K562 (cell line): ENCODE measurements around the gene PIH1D1. TPM values are rescaled to one million over a fixed set of nuclear protein-coding genes. Genes with fewer than 3 reads are reported as not detected.
A peak's percentile ranks its signal among the peaks of the same experiment; 100 is the strongest.

Experiments
- ASH1L ChIP-seq: fragments of 450-650 bp; IDR thresholded peaks from 2 replicates; pipeline ENCODE4 v1.6.1; 2018; ENCODE audit warnings: borderline replicate concordance, mild to moderate bottlenecking, low read depth; ENCODE audit not compliant: partially characterized antibody
- CCAR2 ChIP-seq: fragments of 200-400 bp; formaldehyde crosslinking; IDR thresholded peaks from 2 replicates; pipeline ENCODE4 v1.6.1; 2017; ENCODE audit warnings: mild to moderate bottlenecking, low read depth, low read length
- CTBP1 ChIP-seq: fragments of 450-650 bp; IDR thresholded peaks from 2 replicates; pipeline ENCODE4 v1.6.1; 2016; ENCODE audit warnings: borderline replicate concordance
- ELK1 ChIP-seq: sonication (generic); formaldehyde crosslinking; IDR thresholded peaks from 2 replicates; pipeline ENCODE4 v1.8.1; 2022; ENCODE audit warnings: missing genetic modification reagents
- HES1 ChIP-seq: fragments of 450-650 bp; IDR thresholded peaks from 2 replicates; pipeline ENCODE4 v1.6.1; 2016; ENCODE audit warnings: low read depth, mild to moderate bottlenecking, moderate library complexity
- HMG20A ChIP-seq: fragments of 450-650 bp; formaldehyde crosslinking; conservative IDR thresholded peaks from 2 replicates; pipeline ENCODE4 v1.4.0; 2020; ENCODE audit warnings: mild to moderate bottlenecking, mixed read lengths
- KDM1A ChIP-seq, 2 experiments: fragments of 450-650 bp; IDR thresholded peaks; 2 replicates each; pipeline ENCODE4 v1.6.1; 2016; ENCODE audit warnings: mild to moderate bottlenecking in 2 of 2
- LEF1 ChIP-seq: fragments of 450-650 bp; IDR thresholded peaks from 2 replicates; pipeline ENCODE4 v1.6.1; 2016; ENCODE audit warnings: mild to moderate bottlenecking
- MTA3 ChIP-seq: fragments of 450-650 bp; formaldehyde crosslinking; IDR thresholded peaks from 2 replicates; pipeline ENCODE4 v1.6.1; 2017; ENCODE audit warnings: mild to moderate bottlenecking, borderline replicate concordance
- NEUROD1 ChIP-seq: fragments of 150-350 bp; IDR thresholded peaks from 2 replicates; pipeline ENCODE4 v1.6.1; 2014; ENCODE audit warnings: borderline replicate concordance, low read length, low read depth; ENCODE audit not compliant: partially characterized antibody
- OTX1 ChIP-seq: fragments of 450-650 bp; formaldehyde crosslinking; IDR thresholded peaks from 2 replicates; pipeline ENCODE4 v1.4.0; 2022; ENCODE audit warnings: mild to moderate bottlenecking
- SREBF2 ChIP-seq: sonication (generic); formaldehyde crosslinking; IDR thresholded peaks from 2 replicates; pipeline ENCODE4 v1.4.0; 2020; ENCODE audit warnings: mild to moderate bottlenecking, missing genetic modification reagents
- TAF9B ChIP-seq: fragments of 450-650 bp; IDR thresholded peaks from 2 replicates; pipeline ENCODE4 v1.6.1; 2018; ENCODE audit warnings: mild to moderate bottlenecking; ENCODE audit not compliant: partially characterized antibody
- TCF15 ChIP-seq: fragments of 250-450 bp; sonication (Bioruptor Pico); IDR thresholded peaks from 2 replicates; pipeline ENCODE4 v1.8.0; 2022; ENCODE audit warnings: moderate library complexity, mild to moderate bottlenecking, inconsistent platforms
- UBTF ChIP-seq, 2 experiments: IDR thresholded peaks; 2 replicates each; pipeline ENCODE4 v1.6.1; 2012; ENCODE audit warnings: improper control_type of control experiment in 2 of 2, low read depth in 2 of 2, low read length in 2 of 2, borderline replicate concordance in 1 of 2
- ZNF140 ChIP-seq: fragments of 250-450 bp; sonication (Bioruptor Pico); IDR thresholded peaks from 2 replicates; pipeline ENCODE4 v1.8.0; 2021; ENCODE audit warnings: moderate library complexity, mild to moderate bottlenecking, inconsistent platforms
- ZNF175 ChIP-seq: fragments of 200-800 bp; sonication (Bioruptor generic); IDR thresholded peaks from 2 replicates; pipeline ENCODE4 v1.6.1; 2016; ENCODE audit warnings: low read depth, mild to moderate bottlenecking, missing genetic modification characterization, missing compliant biosample characterization
- ZNF184 ChIP-seq: sonication (generic); formaldehyde crosslinking; IDR thresholded peaks from 2 replicates; pipeline ENCODE4 v1.5.0; 2020; ENCODE audit warnings: missing genetic modification reagents
- ZNF282 ChIP-seq: sonication (generic); formaldehyde crosslinking; IDR thresholded peaks from 2 replicates; pipeline ENCODE4 v1.8.1; 2023; ENCODE audit warnings: missing genetic modification reagents
- ZNF395 ChIP-seq: fragments of 200-800 bp; sonication (Bioruptor generic); IDR thresholded peaks from 2 replicates; pipeline ENCODE4 v1.6.1; 2017; ENCODE audit warnings: missing genetic modification characterization, missing compliant biosample characterization
- ZNF444 ChIP-seq: fragments of 250-450 bp; sonication (Bioruptor Pico); IDR thresholded peaks from 2 replicates; pipeline ENCODE4 v1.4.0; 2020; ENCODE audit warnings: mild to moderate bottlenecking, moderate library complexity
- ZNF830 ChIP-seq: fragments of 250-450 bp; sonication (Bioruptor Pico); IDR thresholded peaks from 2 replicates; pipeline ENCODE4 v1.5.0; 2021; ENCODE audit warnings: mild to moderate bottlenecking
- ZZZ3 ChIP-seq: fragments of 450-650 bp; IDR thresholded peaks from 2 replicates; pipeline ENCODE4 v1.6.1; 2016; ENCODE audit warnings: antibody characterized with exemption, mild to moderate bottlenecking, moderate library complexity
- polyA plus RNA-seq, 8 experiments: library from polyadenylated mRNA; depleted of rRNA in 4 of 8; stranded (reverse) in 5 of 8; unstranded in 3 of 8; fragments of >200 nt; fragmentation: Nextera tagmentation in 2 of 8; fragmentation: Illumina TruSeq in 1 of 8; extraction: Ambion mirVana in 2 of 8; extraction: Trizol in 1 of 8; gene quantifications; 2 replicates each; pipeline versions ENCODE4 v1.2.1 to v1.2.3, GENCODE V29; 2011 to 2014; ENCODE audit warnings: inconsistent platforms in 1 of 8, missing spikeins in 1 of 8
- total RNA-seq, 7 experiments: library from RNA; depleted of rRNA in 6 of 7; stranded (reverse); fragments of >200 nt in 6 of 7; fragmentation: Illumina TruSeq in 2 of 7; extraction: Trizol in 2 of 7; gene quantifications; 2 replicates each; pipeline versions ENCODE4 v1.2.1 to v1.2.3, GENCODE V29; 2011 to 2021; ENCODE audit warnings: low replicate concordance in 1 of 7

The PIH1D1 gene
- total and polyA plus RNA-seq, 9 of the 15 experiments (the other 6 are each of a cell fraction or from before 2014, with no cell fraction given) = 26.5 to 224 (median 137) TPM

- TF ChIP-seq ZNF395 (CRISPR knock-in tag) = peak; percentile 89
- peak; percentile 27; the same call in 1 of the 2 replicates for TF ChIP-seq CTBP1
- peak; percentile 92 for TF ChIP-seq MTA3
- no peak for TF ChIP-seq ZNF282
- no peak for TF ChIP-seq ZNF444 (CRISPR knock-in tag)
- TF ChIP-seq KDM1A (IDR thresholded peaks at IDR 0.05) = no peak
- TF ChIP-seq UBTF (IDR thresholded peaks at IDR 0.05; ENCODE audit: borderline replicate concordance in 1 of 2, low read depth in 2 of 2, low read length in 2 of 2) = no peak
- no peak for TF ChIP-seq CCAR2
- TF ChIP-seq HES1 = no peak
- no peak for TF ChIP-seq ZZZ3
- TF ChIP-seq ZNF184 = no peak
- peak; percentile 98 for TF ChIP-seq TAF9B
- no peak for TF ChIP-seq SREBF2 (CRISPR knock-in tag)
- peak; percentile 47; the same call in 1 of the 2 replicates for TF ChIP-seq HMG20A
- no peak for TF ChIP-seq TCF15 (CRISPR knock-in tag)
- TF ChIP-seq ZNF830 (CRISPR knock-in tag) = 0 out of 2 replicates have a peak, but pooled peaks have one; percentile 76
- peak; percentile 68 for TF ChIP-seq ASH1L
- no peak; the same call in 1 of the 2 replicates for TF ChIP-seq OTX1 (CRISPR knock-in tag)
- no peak for TF ChIP-seq LEF1
- no peak for TF ChIP-seq ZNF140 (CRISPR knock-in tag)
- TF ChIP-seq ELK1 (CRISPR knock-in tag) = no peak
- TF ChIP-seq NEUROD1 = no peak
- peak; percentile 31; the same call in 1 of the 2 replicates for TF ChIP-seq ZNF175 (CRISPR knock-in tag)
These were observed 35.8 kb upstream of the PIH1D1 start, which contains the start of gene RPL13A (continued) for GRCh38 chr19:49487277-49488045.
